SKM-1 treated with dmso at 0.1 percent for 144 hours (cell line): ENCODE data around the gene CCDC92.

Source experiments
- DNase-seq: peaks from one replicate; lab custom pipeline; 2025; ENCODE audit not compliant: unreplicated experiment; lab: John Stamatoyannopoulos, UW

CCDC92 gene

GRCh38 chr12:124002021-124002644 lies 29.5 kb upstream of the CCDC92 start:
- DNase-seq: no peak

- no peak for DNase-seq
Measured at GRCh38 chr12:124001343-124001742, 28.7 kb upstream of the CCDC92 start.

GRCh38 chr12:124000111-124000510 lies 27.5 kb upstream of the CCDC92 start:
- DNase-seq: no peak

DNA sequence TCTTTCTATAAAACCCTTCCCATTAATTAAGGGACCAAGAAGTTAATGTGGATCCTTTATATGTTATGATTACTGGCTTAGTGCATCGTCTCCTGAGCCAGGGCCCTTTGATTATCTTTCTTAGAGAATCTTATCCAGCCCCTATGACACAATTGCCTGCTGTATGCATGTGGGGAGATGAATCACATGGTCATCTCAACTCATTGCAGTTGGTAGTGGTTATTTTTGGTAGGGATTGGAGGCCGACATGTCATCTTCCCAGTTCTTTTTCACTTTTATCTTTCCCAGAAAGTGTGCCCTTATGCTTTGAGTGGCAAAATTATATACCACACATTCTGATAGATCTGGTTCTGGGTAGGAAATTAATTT lies 26.3 kb upstream of the CCDC92 start:
- DNase-seq: no peak

DNA sequence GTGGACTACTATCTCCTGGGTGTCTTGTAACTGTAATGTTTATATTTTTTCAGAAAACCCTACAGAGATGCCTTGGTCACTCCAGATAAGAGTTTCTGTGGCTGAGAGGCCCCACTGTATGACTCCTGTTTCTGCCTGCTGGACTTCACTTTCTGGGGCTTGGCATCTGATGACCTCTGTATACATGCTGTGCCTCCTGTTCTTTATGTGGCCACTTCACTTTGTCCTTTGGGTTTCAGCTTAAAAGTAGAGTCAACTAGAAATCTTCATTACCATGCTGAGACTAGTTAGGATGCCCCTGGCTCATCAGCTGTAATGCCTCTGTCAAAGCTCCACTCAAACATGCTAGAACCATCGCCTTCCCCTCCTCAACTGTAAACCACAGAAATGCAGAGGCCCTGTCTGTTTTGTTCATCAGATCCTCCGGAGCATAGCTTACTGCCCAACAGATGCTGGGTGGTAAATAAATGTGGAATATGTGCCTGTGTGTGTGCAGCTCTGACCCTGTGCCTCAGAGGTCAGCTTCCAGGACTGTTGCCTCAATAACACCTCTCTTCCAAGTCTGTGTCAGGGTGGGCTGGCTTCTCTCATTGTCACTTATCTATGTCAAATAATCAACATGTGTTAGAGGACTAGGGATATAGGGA lies 25.8 kb upstream of the CCDC92 start:
- no peak for DNase-seq

- no peak for DNase-seq
Measured at GRCh38 chr12:123997908-123998307, 25.3 kb upstream of the CCDC92 start.

- DNase-seq: no peak
Measured at GRCh38 chr12:123997033-123997822, 24.6 kb upstream of the CCDC92 start.

DNA sequence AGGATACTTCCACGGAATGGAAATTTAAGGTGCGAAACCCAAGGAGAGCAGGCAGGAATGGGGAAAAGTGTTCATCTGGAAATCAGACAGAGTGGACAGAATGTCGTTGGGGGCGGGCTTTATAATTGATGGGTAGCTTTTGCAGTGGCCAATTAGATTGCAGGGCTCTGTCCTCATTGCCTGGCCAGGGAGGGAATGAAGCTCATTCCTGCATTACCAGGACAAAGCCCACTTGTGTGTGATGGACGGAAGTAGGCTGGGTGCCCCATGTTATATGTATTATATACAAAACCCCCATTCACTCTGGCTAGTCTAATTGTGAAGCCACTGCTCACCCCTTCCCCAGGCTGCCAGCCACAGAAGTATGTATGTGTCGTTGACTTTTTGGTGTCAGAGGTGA lies 23.9 kb upstream of the CCDC92 start:
- no peak for DNase-seq

DNA sequence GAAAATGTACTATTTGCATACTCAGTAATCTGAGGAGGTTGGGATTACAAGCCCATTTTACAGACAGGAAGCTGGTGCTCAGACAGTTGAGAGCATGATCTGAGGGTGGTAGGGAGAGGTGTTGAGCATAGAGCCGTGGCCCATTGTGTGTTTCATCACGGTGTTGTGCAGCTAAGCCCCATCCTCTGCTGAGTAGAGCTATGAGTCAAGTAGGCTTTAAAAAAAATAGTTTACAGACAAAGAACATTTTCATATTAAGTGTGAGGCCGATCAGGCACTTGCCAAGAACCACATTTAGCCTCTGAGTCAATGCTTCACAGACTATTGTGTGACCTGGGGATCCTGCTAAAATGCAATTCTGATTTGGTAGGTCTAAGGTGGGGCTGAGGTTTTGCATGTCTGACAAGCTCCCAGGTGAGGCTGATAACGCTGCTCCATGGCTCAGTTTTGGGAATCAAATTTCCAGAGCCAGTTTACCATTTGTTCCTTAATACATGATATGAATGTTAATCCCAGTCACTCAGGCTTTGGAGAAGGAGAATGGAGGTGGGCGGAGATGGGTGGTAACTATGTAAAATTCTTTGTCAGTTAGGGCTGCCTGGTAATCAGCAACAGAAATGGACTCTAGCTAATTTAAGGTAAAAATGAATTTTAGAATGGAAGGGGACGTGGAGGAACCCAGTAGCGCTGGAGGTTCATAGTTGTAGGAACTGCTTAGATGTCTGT lies 22.6 kb upstream of the CCDC92 start:
- no peak for DNase-seq

DNA sequence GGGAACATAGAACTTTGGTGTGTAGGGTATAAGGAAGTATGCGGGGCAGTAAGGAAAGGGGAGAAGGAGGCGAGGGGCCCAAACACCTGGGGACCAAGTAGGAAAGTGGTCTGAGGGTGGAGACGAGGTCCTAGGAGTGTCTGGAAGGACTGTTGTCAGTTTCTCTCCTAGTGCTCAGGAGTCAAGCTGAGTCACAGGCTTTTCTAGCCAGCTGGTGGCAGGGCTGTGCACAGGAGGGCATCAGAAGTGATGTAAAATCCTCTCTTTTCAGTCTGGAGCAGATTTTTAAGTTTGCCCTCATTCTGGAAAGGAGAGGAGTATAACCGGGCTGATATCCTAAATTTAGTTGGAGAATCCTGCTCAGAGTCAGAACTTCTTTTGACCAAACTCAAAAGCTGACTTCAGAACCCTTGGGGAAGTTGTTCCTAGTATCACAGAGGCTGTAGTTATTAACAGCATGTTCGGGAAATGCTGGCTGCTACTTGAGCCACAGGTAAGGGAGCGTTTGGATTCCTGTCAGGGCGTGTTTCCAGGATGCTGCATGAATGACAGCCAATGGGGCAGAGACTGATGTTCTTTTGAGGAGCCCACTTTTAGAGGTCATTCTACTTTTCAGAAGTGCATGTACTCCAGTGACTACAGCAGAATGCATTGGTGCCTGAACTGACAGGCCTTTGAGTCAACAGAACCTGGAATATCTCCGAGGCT lies 19.6 kb upstream of the CCDC92 start:
- no peak for DNase-seq

DNA sequence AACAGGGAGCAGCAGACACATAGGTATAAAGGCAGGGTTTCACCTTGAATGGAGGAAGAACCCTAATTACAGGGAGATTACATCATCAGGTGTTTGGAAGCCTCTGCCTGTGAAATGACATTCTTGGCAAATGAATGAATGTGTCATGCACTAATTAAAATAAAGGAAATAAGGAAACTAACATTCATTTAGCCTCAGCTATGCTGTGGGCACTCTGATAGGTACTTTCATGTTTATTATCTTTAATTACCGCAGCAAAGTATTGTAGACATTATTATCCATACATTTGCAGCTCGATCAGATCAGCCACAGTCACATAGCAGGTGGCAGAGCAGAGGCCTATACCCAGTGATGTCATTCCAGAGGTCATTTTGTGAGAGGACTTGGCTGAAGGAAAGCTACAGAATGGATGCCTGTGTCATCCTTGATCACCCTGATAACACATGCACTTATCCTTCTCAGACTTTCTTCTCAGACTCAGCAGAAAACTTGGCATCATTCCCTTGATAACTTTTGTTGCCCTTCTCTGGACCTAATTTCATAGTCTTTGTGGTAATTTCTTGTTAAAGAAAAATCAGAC lies 18.8 kb upstream of the CCDC92 start:
- DNase-seq: no peak

GRCh38 chr12:123990511-123990910 lies 17.9 kb upstream of the CCDC92 start:
- DNase-seq: peak; percentile 35

DNA sequence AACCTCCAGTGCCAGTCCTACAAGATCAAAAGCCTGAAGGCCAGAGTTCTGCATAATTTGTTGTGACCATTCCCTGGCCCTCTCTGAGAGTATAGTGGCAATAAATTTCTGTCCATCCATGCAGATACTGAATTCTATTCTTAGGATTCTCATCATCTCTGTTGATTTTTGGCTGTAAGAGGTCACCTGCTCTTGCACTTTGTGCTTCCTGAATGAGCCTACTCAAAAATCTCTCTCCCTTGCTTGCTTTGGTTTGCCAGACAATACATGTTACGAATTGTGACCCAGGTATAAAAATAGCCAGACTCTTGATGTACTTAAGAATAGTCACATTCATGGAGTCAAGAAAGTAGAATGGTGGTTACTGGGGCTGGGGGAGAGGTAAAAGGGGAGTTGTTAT lies 17.1 kb upstream of the CCDC92 start:
- DNase-seq: no peak

DNA sequence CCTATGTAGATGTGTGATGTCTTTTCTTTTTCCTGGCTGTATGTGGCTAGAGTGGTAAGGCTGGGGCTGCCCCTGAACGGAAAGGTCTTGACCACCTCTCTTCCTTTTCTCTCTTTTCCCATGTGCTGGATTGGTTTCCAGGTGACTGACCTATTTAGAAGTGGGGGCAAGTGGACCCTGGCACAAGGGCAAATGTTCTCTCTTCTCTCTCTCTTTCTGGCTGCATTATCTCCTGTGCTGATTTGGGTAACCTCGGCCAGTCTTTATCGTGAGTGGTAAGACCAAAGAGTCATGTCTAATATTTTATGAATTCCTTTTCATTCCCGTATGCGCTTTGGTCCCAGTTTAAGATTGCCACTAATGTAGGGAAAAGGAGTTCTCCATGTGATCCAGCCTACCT lies 16.5 kb upstream of the CCDC92 start:
- DNase-seq: no peak

GRCh38 chr12:123987022-123987421 lies 14.4 kb upstream of the CCDC92 start:
- DNase-seq: no peak

- no peak for DNase-seq
Measured at GRCh38 chr12:123986374-123986965, 13.8 kb upstream of the CCDC92 start.

- no peak for DNase-seq
Measured at GRCh38 chr12:123984903-123985302, 12.3 kb upstream of the CCDC92 start.

GRCh38 chr12:123983822-123984485 lies 11.3 kb upstream of the CCDC92 start:
- peak; percentile 17 for DNase-seq

DNA sequence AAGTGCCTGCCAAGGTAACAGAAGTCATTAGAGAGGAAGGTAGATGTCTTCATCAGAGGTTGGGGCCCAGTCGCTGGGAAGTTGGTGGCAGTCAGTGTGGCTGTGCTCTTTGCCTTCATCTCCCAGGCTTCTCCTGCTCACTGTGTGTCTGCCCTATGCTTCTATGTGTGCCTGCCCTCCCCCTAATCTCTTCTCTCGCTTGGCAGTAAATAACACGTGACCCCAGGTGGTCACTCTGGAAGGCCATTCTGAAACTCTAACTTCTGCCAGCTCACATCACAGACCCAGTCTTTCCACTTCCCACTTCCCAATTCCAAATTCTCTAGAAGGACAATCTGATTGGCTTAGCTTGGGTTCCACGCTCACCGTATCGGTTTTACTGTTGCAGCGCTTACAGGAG lies 9.6 kb upstream of the CCDC92 start:
- no peak for DNase-seq

DNA sequence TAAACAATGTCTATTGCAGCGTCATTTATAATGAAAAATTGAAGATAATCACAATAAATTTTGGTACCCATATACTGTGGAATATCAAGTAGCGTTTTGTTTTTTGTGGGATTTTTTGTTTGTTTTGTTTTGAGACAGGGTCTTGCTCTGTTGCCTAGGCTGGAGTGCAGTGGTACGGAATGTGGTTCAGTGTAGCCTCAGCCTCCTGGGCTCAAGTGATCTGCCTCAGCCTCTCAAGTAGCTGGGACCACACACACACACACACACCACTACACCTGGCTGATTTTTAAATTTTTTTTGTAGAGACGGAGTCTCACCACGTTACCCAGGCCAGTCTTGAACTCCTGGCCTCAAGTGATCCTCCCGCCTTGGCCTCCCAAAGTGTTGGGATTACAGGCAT lies 6.9 kb upstream of the CCDC92 start:
- no peak for DNase-seq
